ENCODE measurements around the gene ELFN2. TPM values are rescaled to one million over a fixed set of nuclear protein-coding genes. Genes with fewer than 3 reads are reported as not detected.

Gene ELFN2
- total and polyA plus RNA-seq, 4 donors, result 0.07 to 0.19 (median 0.08) TPM; not detected in 1

- TF ChIP-seq RAD21 (IDR thresholded peaks at IDR 0.05) (no peak), HNF4G (IDR thresholded peaks at IDR 0.05) (no peak), ZBTB33 (IDR thresholded peaks at IDR 0.05) (no peak), JUND (IDR thresholded peaks at IDR 0.05) (no peak), SP1 (IDR thresholded peaks at IDR 0.05) (no peak), MAX (IDR thresholded peaks at IDR 0.05) (no peak), YY1 (IDR thresholded peaks at IDR 0.05) (no peak), RXRA (IDR thresholded peaks at IDR 0.05) (no peak), TAF1 (conservative IDR thresholded peaks at IDR 0.05) (no peak), EGR1 (IDR thresholded peaks at IDR 0.05; ENCODE audit: low read depth in 2 of 2) (no peak), FOXA1 (IDR thresholded peaks at IDR 0.05) (no peak), NR2F2 (IDR thresholded peaks at IDR 0.05) (no peak), REST (IDR thresholded peaks at IDR 0.05) (no peak), FOXA2 (IDR thresholded peaks at IDR 0.05) (no peak), ATF3 (IDR thresholded peaks at IDR 0.05) (no peak), GABPA (IDR thresholded peaks at IDR 0.05 in 1 of 2, conservative IDR thresholded peaks at IDR 0.05 in 1 of 2) (no peak), CTCF (IDR thresholded peaks at IDR 0.05; ENCODE audit: low read depth, low read length, missing input control) (no peak)
- DNase-seq (ENCODE audit: low spot score), result no peak
- Histone ChIP-seq H3K9me3 (ENCODE audit: control insufficient read depth in 4 of 4, low read length in 3 of 4) (no peaks in the 10 kb centered on the region), H3K27me3 (ENCODE audit: control insufficient read depth in 4 of 4, insufficient read depth in 4 of 4, low read length in 3 of 4) (peaks cover 0 to 7% (median 5%) of the 10 kb centered on the region in 4 donors), H3K9ac (ENCODE audit: low read depth in 1 of 2, low read length in 2 of 2) (no peak overlapping the region), H3K27ac (ENCODE audit: low read depth in 1 of 2, low read length in 2 of 2) (no peak overlapping the region), H3K36me3 (ENCODE audit: control insufficient read depth in 4 of 4, insufficient read depth in 3 of 4, low read depth in 1 of 4, low read length in 3 of 4) (no peaks in the 10 kb centered on the region), H3K4me3 (ENCODE audit: low read depth in 1 of 3, low read length in 3 of 3) (no peak overlapping the region), H3K4me1 (ENCODE audit: control insufficient read depth in 4 of 4, insufficient read depth in 4 of 4, low read length in 3 of 4) (peaks cover 4 to 11% (median 6%) of the 10 kb centered on the region in 4 donors)
- 38% methylated on average over 18 of the region's 18 CpGs for WGBS
Measured at GRCh38 chr22:37420686-37421467, 6.4 kb downstream of the ELFN2 start.

Data from liver (tissue), 9 donors.